ENCODE results near the gene EFHD2. TPM values are rescaled to one million over a fixed set of nuclear protein-coding genes. Genes with fewer than 3 reads are reported as not detected.
"Not testable (repeated sequence)": the region's sequence is repeated elsewhere in the genome, so short reads cannot be mapped to it uniquely, and the experiment has no call there.

EFHD2 gene
- total RNA-seq, 1 experiment from 2014 or later: 69.7 TPM

DNA sequence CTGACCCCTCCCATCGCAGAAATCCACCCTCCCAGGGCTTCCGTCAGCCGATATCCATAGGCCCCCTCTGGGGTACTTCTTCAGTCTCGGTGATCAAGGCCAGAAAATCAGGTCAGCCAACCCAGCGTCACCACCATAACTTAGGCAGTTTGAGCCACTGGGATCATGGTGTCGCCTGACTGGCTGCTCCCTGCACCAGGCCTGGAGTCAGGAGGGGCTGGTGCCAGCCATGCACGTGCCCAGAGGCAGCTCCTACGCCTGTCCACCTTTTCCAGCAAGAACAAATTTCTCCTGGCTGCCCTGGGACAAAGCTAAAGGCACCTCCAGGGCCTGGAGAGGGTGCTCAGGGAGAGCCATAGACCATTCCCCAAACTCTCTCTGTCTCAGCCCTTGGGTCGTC lies 23.8 kb downstream of the EFHD2 start:
- no peak for ATAC-seq
- no peak overlapping the region for H2AFZ ChIP-seq (ENCODE audit: low read depth, low read length, poor library complexity, severe bottlenecking)
- H4K20me1 ChIP-seq (ENCODE audit: insufficient read depth): no peaks in the 10 kb centered on the region
- H3K27me3 ChIP-seq (ENCODE audit: insufficient read depth, low read length): no peaks in the 10 kb centered on the region
- RAD21 ChIA-PET (ENCODE audit: low non-redundant PET in 1 of 2, low total read pairs in 2 of 2, uncharacterized antibody in 2 of 2, unreplicated experiment in 2 of 2): interaction anchor here in 1 of 2 experiments (4.1 kb wide), 1 partner anchor 110 kb away, joined by 22 read pairs; no protein-coding TSS in a partner anchor
- H3K4me1 ChIP-seq (ENCODE audit: control insufficient read depth in 1 of 2, insufficient read depth in 2 of 2, low read length in 2 of 2): peaks cover 0 to 37% of the 10 kb centered on the region in 2 experiments; a peak in 2 of 4 replicates
- no peak overlapping the region for H3K4me3 ChIP-seq (replicated peaks in 1 of 2; ENCODE audit: low read depth in 1 of 2, low read length in 2 of 2)
- peak overlapping the region; percentile 42 for H3K4me2 ChIP-seq (ENCODE audit: low read length)
- no peak overlapping the region for H3K9ac ChIP-seq (ENCODE audit: low read length)
- POLR2A ChIA-PET: no interaction called here
- H3K79me2 ChIP-seq (ENCODE audit: insufficient read depth, low read length): no peaks in the 10 kb centered on the region
- H3K9me2 ChIP-seq (ENCODE audit: insufficient read depth): no peaks in the 10 kb centered on the region
- CTCF ChIA-PET: interaction anchor here (4.4 kb wide), 1 partner anchor 110 kb away, joined by 48 read pairs; no protein-coding TSS in a partner anchor
- TF ChIP-seq RAD21 (IDR thresholded peaks at IDR 0.05; ENCODE audit: low read depth): no peak
- TF ChIP-seq, protein P1, sequence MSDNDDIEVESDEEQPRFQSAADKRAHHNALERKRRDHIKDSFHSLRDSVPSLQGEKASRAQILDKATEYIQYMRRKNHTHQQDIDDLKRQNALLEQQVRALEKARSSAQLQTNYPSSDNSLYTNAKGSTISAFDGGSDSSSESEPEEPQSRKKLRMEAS (IDR thresholded peaks at IDR 0.05): no peak
- no peak for TF ChIP-seq EZH2phosphoT487 (IDR thresholded peaks at IDR 0.05; ENCODE audit: borderline replicate concordance)
- TF ChIP-seq, protein P2, sequence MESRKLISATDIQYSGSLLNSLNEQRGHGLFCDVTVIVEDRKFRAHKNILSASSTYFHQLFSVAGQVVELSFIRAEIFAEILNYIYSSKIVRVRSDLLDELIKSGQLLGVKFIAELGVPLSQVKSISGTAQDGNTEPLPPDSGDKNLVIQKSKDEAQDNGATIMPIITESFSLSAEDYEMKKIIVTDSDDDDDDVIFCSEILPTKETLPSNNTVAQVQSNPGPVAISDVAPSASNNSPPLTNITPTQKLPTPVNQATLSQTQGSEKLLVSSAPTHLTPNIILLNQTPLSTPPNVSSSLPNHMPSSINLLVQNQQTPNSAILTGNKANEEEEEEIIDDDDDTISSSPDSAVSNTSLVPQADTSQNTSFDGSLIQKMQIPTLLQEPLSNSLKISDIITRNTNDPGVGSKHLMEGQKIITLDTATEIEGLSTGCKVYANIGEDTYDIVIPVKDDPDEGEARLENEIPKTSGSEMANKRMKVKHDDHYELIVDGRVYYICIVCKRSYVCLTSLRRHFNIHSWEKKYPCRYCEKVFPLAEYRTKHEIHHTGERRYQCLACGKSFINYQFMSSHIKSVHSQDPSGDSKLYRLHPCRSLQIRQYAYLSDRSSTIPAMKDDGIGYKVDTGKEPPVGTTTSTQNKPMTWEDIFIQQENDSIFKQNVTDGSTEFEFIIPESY (IDR thresholded peaks at IDR 0.05; ENCODE audit: extremely low read depth, insufficient replicate concordance, low read length): no peak
- TF ChIP-seq FOSL1 (IDR thresholded peaks at IDR 0.05; ENCODE audit: low read depth): no peak
- TF ChIP-seq SP1 (IDR thresholded peaks at IDR 0.05; ENCODE audit: low read depth): no peak
- TF ChIP-seq YY1 (IDR thresholded peaks at IDR 0.05; ENCODE audit: extremely low read depth, insufficient replicate concordance, low read depth, low read length): no peak
- no peak for TF ChIP-seq CBX3 (IDR thresholded peaks at IDR 0.05; ENCODE audit: low read depth)
- no peak for TF ChIP-seq EZH2 (IDR thresholded peaks at IDR 0.05)
- no peak for TF ChIP-seq TCF7L2 (IDR thresholded peaks at IDR 0.05; ENCODE audit: borderline replicate concordance, extremely low read depth, insufficient read depth, insufficient read length)
- TF ChIP-seq SIN3A (IDR thresholded peaks at IDR 0.05; ENCODE audit: low read depth): no peak
- TSS peak; percentile 21 for BruUV-seq (replicated peaks)
- intact Hi-C loops (cut with micrococcal nuclease): no loop called here
- DNase-seq (ENCODE audit: low read depth, low spot score): no peak
- H3K9me3 ChIP-seq (ENCODE audit: control insufficient read depth in 1 of 2, insufficient read depth in 1 of 2, low read depth in 1 of 2, low read length in 2 of 2): no peaks in the 10 kb centered on the region
- no peaks in the 10 kb centered on the region; a peak in 1 of 4 replicates for H3K36me3 ChIP-seq (ENCODE audit: control insufficient read depth in 1 of 2, insufficient read depth in 2 of 2, low read length in 2 of 2)
- no peak overlapping the region for H3K27ac ChIP-seq (ENCODE audit: low read depth, low read length)

DNA sequence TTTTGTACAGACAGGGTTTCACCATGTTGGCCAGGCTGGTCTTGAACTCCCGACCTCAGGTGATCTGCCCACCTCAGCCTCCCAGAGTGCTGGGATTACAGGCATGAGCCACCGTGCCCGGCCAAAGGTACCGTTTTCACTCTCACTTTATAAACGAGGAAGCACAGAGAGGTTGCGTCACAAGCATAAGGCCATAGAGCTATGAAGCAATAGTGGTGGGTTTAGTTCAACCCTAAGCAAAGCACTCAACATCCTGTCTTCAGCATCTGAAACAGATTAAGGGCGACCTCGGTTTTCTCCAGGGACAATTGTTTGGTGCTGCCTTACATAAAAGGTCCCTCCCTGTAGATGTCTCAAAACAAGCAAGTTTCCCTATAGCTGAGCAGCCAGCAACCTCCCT lies 25.1 kb downstream of the EFHD2 start:
- peaks cover 0 to 30% of the 10 kb centered on the region in 2 experiments; a peak in 2 of 4 replicates for H3K4me1 ChIP-seq (ENCODE audit: control insufficient read depth in 1 of 2, insufficient read depth in 2 of 2, low read length in 2 of 2)
- H3K27me3 ChIP-seq (ENCODE audit: insufficient read depth, low read length); CTCF ChIA-PET; H3K79me2 ChIP-seq (ENCODE audit: insufficient read depth, low read length); H3K36me3 ChIP-seq (ENCODE audit: control insufficient read depth in 1 of 2, insufficient read depth in 2 of 2, low read length in 2 of 2); intact Hi-C loops (cut with micrococcal nuclease); H2AFZ ChIP-seq (ENCODE audit: low read depth, low read length, poor library complexity, severe bottlenecking); H4K20me1 ChIP-seq (ENCODE audit: insufficient read depth); H3K9ac ChIP-seq (ENCODE audit: low read length); BruUV-seq (replicated peaks); RAD21 ChIA-PET (ENCODE audit: low non-redundant PET in 1 of 2, low total read pairs in 2 of 2, uncharacterized antibody in 2 of 2, unreplicated experiment in 2 of 2); ATAC-seq; H3K27ac ChIP-seq (ENCODE audit: low read depth, low read length); H3K9me2 ChIP-seq (ENCODE audit: insufficient read depth); H3K4me3 ChIP-seq (replicated peaks in 1 of 2; ENCODE audit: low read depth in 1 of 2, low read length in 2 of 2); H3K4me2 ChIP-seq (ENCODE audit: low read length); H3K9me3 ChIP-seq (ENCODE audit: control insufficient read depth in 1 of 2, insufficient read depth in 1 of 2, low read depth in 1 of 2, low read length in 2 of 2); DNase-seq (ENCODE audit: low read depth, low spot score); POLR2A ChIA-PET: not testable (repeated sequence)

Measured in HCT116 (cell line).